ENCODE measurements around the gene SOX11.

SOX11 gene

GRCh38 chr2:5727235-5727634 lies 35.1 kb downstream of the SOX11 start:
- no peak for TF ChIP-seq FOXP2 (optimal IDR thresholded peaks at IDR 0.05; ENCODE audit: borderline replicate concordance, extremely low read depth, extremely low read length, insufficient read depth)
- TF ChIP-seq POLR2AphosphoS5 (IDR thresholded peaks at IDR 0.05; ENCODE audit: low read depth, low read length): no peak
- TF ChIP-seq SIN3A (IDR thresholded peaks at IDR 0.05; ENCODE audit: borderline replicate concordance, insufficient read depth, low read length): no peak
- TF ChIP-seq REST (IDR thresholded peaks at IDR 0.05; ENCODE audit: insufficient read depth in 1 of 2, low read depth in 2 of 2, low read length in 2 of 2): no peak
- no peak for TF ChIP-seq TAF1 (IDR thresholded peaks at IDR 0.05; ENCODE audit: borderline replicate concordance, insufficient read depth, low read length)

- no peak for TF ChIP-seq REST (IDR thresholded peaks at IDR 0.05; ENCODE audit: insufficient read depth in 1 of 2, low read depth in 2 of 2, low read length in 2 of 2)
Measured at GRCh38 chr2:5729416-5729815, 37.2 kb downstream of the SOX11 start.

GRCh38 chr2:5730386-5730785 lies 38.2 kb downstream of the SOX11 start:
- TF ChIP-seq FOXP2 (optimal IDR thresholded peaks at IDR 0.05; ENCODE audit: borderline replicate concordance, extremely low read depth, extremely low read length, insufficient read depth) (no peak), REST (IDR thresholded peaks at IDR 0.05; ENCODE audit: insufficient read depth in 1 of 2, low read depth in 2 of 2, low read length in 2 of 2) (no peak), SIN3A (IDR thresholded peaks at IDR 0.05; ENCODE audit: borderline replicate concordance, insufficient read depth, low read length) (no peak), TAF1 (IDR thresholded peaks at IDR 0.05; ENCODE audit: borderline replicate concordance, insufficient read depth, low read length) (no peak), POLR2AphosphoS5 (IDR thresholded peaks at IDR 0.05; ENCODE audit: low read depth, low read length) (no peak)

- TF ChIP-seq SIN3A (IDR thresholded peaks at IDR 0.05; ENCODE audit: borderline replicate concordance, insufficient read depth, low read length): no peak
- TF ChIP-seq TAF1 (IDR thresholded peaks at IDR 0.05; ENCODE audit: borderline replicate concordance, insufficient read depth, low read length): no peak
- TF ChIP-seq FOXP2 (optimal IDR thresholded peaks at IDR 0.05; ENCODE audit: borderline replicate concordance, extremely low read depth, extremely low read length, insufficient read depth): no peak
- no peak for TF ChIP-seq REST (IDR thresholded peaks at IDR 0.05; ENCODE audit: insufficient read depth in 1 of 2, low read depth in 2 of 2, low read length in 2 of 2)
- TF ChIP-seq POLR2AphosphoS5 (IDR thresholded peaks at IDR 0.05; ENCODE audit: low read depth, low read length): no peak
Measured at GRCh38 chr2:5734859-5735520, 42.8 kb downstream of the SOX11 start.

- no peak for TF ChIP-seq SIN3A (IDR thresholded peaks at IDR 0.05; ENCODE audit: borderline replicate concordance, insufficient read depth, low read length)
- no peak for TF ChIP-seq POLR2AphosphoS5 (IDR thresholded peaks at IDR 0.05; ENCODE audit: low read depth, low read length)
- TF ChIP-seq FOXP2 (optimal IDR thresholded peaks at IDR 0.05; ENCODE audit: borderline replicate concordance, extremely low read depth, extremely low read length, insufficient read depth): no peak
- no peak for TF ChIP-seq TAF1 (IDR thresholded peaks at IDR 0.05; ENCODE audit: borderline replicate concordance, insufficient read depth, low read length)
- TF ChIP-seq REST (IDR thresholded peaks at IDR 0.05; ENCODE audit: insufficient read depth in 1 of 2, low read depth in 2 of 2, low read length in 2 of 2): no peak
Measured at GRCh38 chr2:5735521-5735861, 43.3 kb downstream of the SOX11 start.
